ENCODE data around the gene SCGB3A1.

Gene SCGB3A1

GRCh38 chr5:180591311-180591887 lies at the start of gene SCGB3A1:
SCGB3A1 (minus strand) TSS chr5:180591499; CDS start chr5:180591462, 37 bp downstream.
- no peaks in the 10 kb centered on the region for H3K4me1 ChIP-seq (ENCODE audit: control insufficient read depth, low read depth, low read length)
- peaks cover 56% of the 10 kb centered on the region for H3K27me3 ChIP-seq (ENCODE audit: control insufficient read depth, insufficient read depth, low read length)
- peak within 1 kb of the TSS; percentile 46 for H3K4me3 ChIP-seq (ENCODE audit: low read length)
- H3K9ac ChIP-seq (ENCODE audit: low read length): no peak within 1 kb of the TSS
- H3K9me3 ChIP-seq (ENCODE audit: control insufficient read depth, low read depth, low read length): no peaks in the 10 kb centered on the region
- no peaks in the 10 kb centered on the region for H3K36me3 ChIP-seq (ENCODE audit: control insufficient read depth, low read depth, low read length)
- H3K27ac ChIP-seq (ENCODE audit: low read length): no peak within 1 kb of the TSS

GRCh38 chr5:180640611-180640860 lies 49.2 kb upstream of the SCGB3A1 start:
- H3K27ac ChIP-seq (ENCODE audit: low read length): no peak overlapping the region
- no peaks in the 10 kb centered on the region for H3K4me1 ChIP-seq (ENCODE audit: control insufficient read depth, low read depth, low read length)
- no peaks in the 10 kb centered on the region for H3K36me3 ChIP-seq (ENCODE audit: control insufficient read depth, low read depth, low read length)
- H3K9ac ChIP-seq (ENCODE audit: low read length): no peak overlapping the region
- no peaks in the 10 kb centered on the region for H3K9me3 ChIP-seq (ENCODE audit: control insufficient read depth, low read depth, low read length)
- H3K27me3 ChIP-seq (ENCODE audit: control insufficient read depth, insufficient read depth, low read length): no peaks in the 10 kb centered on the region
- H3K4me3 ChIP-seq (ENCODE audit: low read length): no peak overlapping the region

- no peak overlapping the region for H3K4me3 ChIP-seq (ENCODE audit: low read length)
- H3K4me1 ChIP-seq (ENCODE audit: control insufficient read depth, low read depth, low read length): no peaks in the 10 kb centered on the region
- no peak overlapping the region for H3K9ac ChIP-seq (ENCODE audit: low read length)
- H3K9me3 ChIP-seq (ENCODE audit: control insufficient read depth, low read depth, low read length): no peaks in the 10 kb centered on the region
- H3K27me3 ChIP-seq (ENCODE audit: control insufficient read depth, insufficient read depth, low read length): no peaks in the 10 kb centered on the region
- H3K36me3 ChIP-seq (ENCODE audit: control insufficient read depth, low read depth, low read length): no peaks in the 10 kb centered on the region
- no peak overlapping the region for H3K27ac ChIP-seq (ENCODE audit: low read length)
Observed at GRCh38 chr5:180639741-180640610, 48.7 kb upstream of the SCGB3A1 start.

- H3K36me3 ChIP-seq (ENCODE audit: control insufficient read depth, low read depth, low read length): no peaks in the 10 kb centered on the region
Observed at GRCh38 chr5:180639287-180639686, 48.0 kb upstream of the SCGB3A1 start.

GRCh38 chr5:180637962-180638680 lies 46.8 kb upstream of the SCGB3A1 start:
- H3K36me3 ChIP-seq (ENCODE audit: control insufficient read depth, low read depth, low read length): no peaks in the 10 kb centered on the region
- H3K9me3 ChIP-seq (ENCODE audit: control insufficient read depth, low read depth, low read length): no peaks in the 10 kb centered on the region
- no peak overlapping the region for H3K4me3 ChIP-seq (ENCODE audit: low read length)
- no peak overlapping the region for H3K27ac ChIP-seq (ENCODE audit: low read length)
- no peak overlapping the region for H3K9ac ChIP-seq (ENCODE audit: low read length)
- H3K27me3 ChIP-seq (ENCODE audit: control insufficient read depth, insufficient read depth, low read length): no peaks in the 10 kb centered on the region
- H3K4me1 ChIP-seq (ENCODE audit: control insufficient read depth, low read depth, low read length): no peaks in the 10 kb centered on the region

More at GRCh38 chr5:180639287-180639686, 48.0 kb upstream of the SCGB3A1 start:
- Histone ChIP-seq H3K4me3 (ENCODE audit: low read length) (no peak overlapping the region), H3K27ac (ENCODE audit: low read length) (no peak overlapping the region), H3K9ac (ENCODE audit: low read length) (no peak overlapping the region), H3K9me3 (ENCODE audit: control insufficient read depth, low read depth, low read length) (no peaks in the 10 kb centered on the region), H3K4me1 (ENCODE audit: control insufficient read depth, low read depth, low read length) (no peaks in the 10 kb centered on the region), H3K27me3 (ENCODE audit: control insufficient read depth, insufficient read depth, low read length) (no peaks in the 10 kb centered on the region)

GRCh38 chr5:180636403-180637075 lies 45.2 kb upstream of the SCGB3A1 start:
- Histone ChIP-seq H3K4me3 (ENCODE audit: low read length) (no peak overlapping the region), H3K27ac (ENCODE audit: low read length) (no peak overlapping the region), H3K9ac (ENCODE audit: low read length) (no peak overlapping the region), H3K4me1 (ENCODE audit: control insufficient read depth, low read depth, low read length) (no peaks in the 10 kb centered on the region), H3K9me3 (ENCODE audit: control insufficient read depth, low read depth, low read length) (no peaks in the 10 kb centered on the region), H3K27me3 (ENCODE audit: control insufficient read depth, insufficient read depth, low read length) (no peaks in the 10 kb centered on the region), H3K36me3 (ENCODE audit: control insufficient read depth, low read depth, low read length) (no peaks in the 10 kb centered on the region)

GRCh38 chr5:180636016-180636402 lies 44.7 kb upstream of the SCGB3A1 start:
- Histone ChIP-seq H3K36me3 (ENCODE audit: control insufficient read depth, low read depth, low read length) (no peaks in the 10 kb centered on the region), H3K9me3 (ENCODE audit: control insufficient read depth, low read depth, low read length) (no peaks in the 10 kb centered on the region), H3K4me1 (ENCODE audit: control insufficient read depth, low read depth, low read length) (no peaks in the 10 kb centered on the region), H3K4me3 (ENCODE audit: low read length) (no peak overlapping the region), H3K27ac (ENCODE audit: low read length) (no peak overlapping the region), H3K9ac (ENCODE audit: low read length) (no peak overlapping the region), H3K27me3 (ENCODE audit: control insufficient read depth, insufficient read depth, low read length) (no peaks in the 10 kb centered on the region)

GRCh38 chr5:180633283-180634177 lies 42.2 kb upstream of the SCGB3A1 start:
- Histone ChIP-seq H3K9me3 (ENCODE audit: control insufficient read depth, low read depth, low read length) (no peaks in the 10 kb centered on the region), H3K4me1 (ENCODE audit: control insufficient read depth, low read depth, low read length) (no peaks in the 10 kb centered on the region), H3K27ac (ENCODE audit: low read length) (no peak overlapping the region), H3K36me3 (ENCODE audit: control insufficient read depth, low read depth, low read length) (no peaks in the 10 kb centered on the region), H3K27me3 (ENCODE audit: control insufficient read depth, insufficient read depth, low read length) (no peaks in the 10 kb centered on the region), H3K4me3 (ENCODE audit: low read length) (no peak overlapping the region), H3K9ac (ENCODE audit: low read length) (no peak overlapping the region)

- Histone ChIP-seq H3K4me1 (ENCODE audit: control insufficient read depth, low read depth, low read length) (no peaks in the 10 kb centered on the region), H3K9ac (ENCODE audit: low read length) (no peak overlapping the region), H3K9me3 (ENCODE audit: control insufficient read depth, low read depth, low read length) (no peaks in the 10 kb centered on the region), H3K27ac (ENCODE audit: low read length) (no peak overlapping the region), H3K4me3 (ENCODE audit: low read length) (no peak overlapping the region), H3K36me3 (ENCODE audit: control insufficient read depth, low read depth, low read length) (no peaks in the 10 kb centered on the region), H3K27me3 (ENCODE audit: control insufficient read depth, insufficient read depth, low read length) (no peaks in the 10 kb centered on the region)
Observed at GRCh38 chr5:180632768-180633167, 41.5 kb upstream of the SCGB3A1 start.

GRCh38 chr5:180631549-180632383 lies 40.5 kb upstream of the SCGB3A1 start:
- Histone ChIP-seq H3K9ac (ENCODE audit: low read length) (no peak overlapping the region), H3K4me3 (ENCODE audit: low read length) (no peak overlapping the region), H3K27me3 (ENCODE audit: control insufficient read depth, insufficient read depth, low read length) (no peaks in the 10 kb centered on the region), H3K36me3 (ENCODE audit: control insufficient read depth, low read depth, low read length) (no peaks in the 10 kb centered on the region), H3K27ac (ENCODE audit: low read length) (no peak overlapping the region), H3K9me3 (ENCODE audit: control insufficient read depth, low read depth, low read length) (no peaks in the 10 kb centered on the region), H3K4me1 (ENCODE audit: control insufficient read depth, low read depth, low read length) (no peaks in the 10 kb centered on the region)

Data from iPS-18a (cell line).